GM12865 (cell line): ENCODE measurements around the gene PRR5L.

Experiments used
- DNase-seq: peaks from one replicate; pipeline ENCODE4 v3.0.0; 2010; ENCODE audit warnings: low read depth
- H3K4me3 ChIP-seq: 2 replicates; pipeline ENCODE4 v1.5.1; 2011; ENCODE audit warnings: mild to moderate bottlenecking, low read depth, low read length, control low read depth
- CTCF ChIP-seq: IDR thresholded peaks from 2 replicates; pipeline ENCODE4 v1.5.1; 2011; ENCODE audit warnings: low read length, control low read depth, low read depth, inconsistent platforms; ENCODE audit not compliant: insufficient read depth; ENCODE audit errors: missing control alignments

Gene PRR5L

GRCh38 chr11:36372101-36372771 lies 76.1 kb downstream of the PRR5L start:
- H3K4me3 ChIP-seq = no peak overlapping the region
- TF ChIP-seq CTCF = no peak

GRCh38 chr11:36373016-36374010 lies 77.2 kb downstream of the PRR5L start:
- DNase-seq = no peak
- TF ChIP-seq CTCF = no peak

More at GRCh38 chr11:36372101-36372771, 76.1 kb downstream of the PRR5L start:
- DNase-seq = no peak

GRCh38 chr11:36374726-36375125 lies 78.6 kb downstream of the PRR5L start:
- no peak for DNase-seq
- H3K4me3 ChIP-seq = no peak overlapping the region
- no peak for TF ChIP-seq CTCF

More at GRCh38 chr11:36373016-36374010, 77.2 kb downstream of the PRR5L start:
- no peak overlapping the region for H3K4me3 ChIP-seq

GRCh38 chr11:36375353-36376008 lies 79.4 kb downstream of the PRR5L start:
- no peak for TF ChIP-seq CTCF
- DNase-seq = no peak
- H3K4me3 ChIP-seq = no peak overlapping the region

- peak overlapping the region; percentile 58 for H3K4me3 ChIP-seq
- DNase-seq = no peak
- TF ChIP-seq CTCF = no peak
Measured at GRCh38 chr11:36376009-36376887, 80.2 kb downstream of the PRR5L start.
